GM12865 (cell line): ENCODE data around the gene EHD4.

Experiments used
- DNase-seq: peaks from one replicate; pipeline ENCODE4 v3.0.0; 2010; ENCODE audit warnings: low read depth
- H3K4me3 ChIP-seq: 2 replicates; pipeline ENCODE4 v1.5.1; 2011; ENCODE audit warnings: mild to moderate bottlenecking, low read depth, low read length, control low read depth
- CTCF ChIP-seq: IDR thresholded peaks from 2 replicates; pipeline ENCODE4 v1.5.1; 2011; ENCODE audit warnings: low read length, control low read depth, low read depth, inconsistent platforms; ENCODE audit not compliant: insufficient read depth; ENCODE audit errors: missing control alignments

The EHD4 gene

GRCh38 chr15:41984622-41985021 is 12.3 kb upstream of the EHD4 start:
- H3K4me3 ChIP-seq, result no peak overlapping the region
- no peak for DNase-seq
- no peak for TF ChIP-seq CTCF

- no peak overlapping the region for H3K4me3 ChIP-seq
- DNase-seq, result no peak
- TF ChIP-seq CTCF, result no peak
Measured at GRCh38 chr15:41983621-41984571, 11.5 kb upstream of the EHD4 start.

- TF ChIP-seq CTCF, result no peak
- no peak for DNase-seq
- no peak overlapping the region for H3K4me3 ChIP-seq
Measured at GRCh38 chr15:41983221-41983620, 10.9 kb upstream of the EHD4 start.

GRCh38 chr15:41982133-41982930 is 10.0 kb upstream of the EHD4 start:
- TF ChIP-seq CTCF, result no peak
- DNase-seq, result no peak
- no peak overlapping the region for H3K4me3 ChIP-seq

- no peak for DNase-seq
- no peak for TF ChIP-seq CTCF
- no peak overlapping the region for H3K4me3 ChIP-seq
Measured at GRCh38 chr15:41981371-41982132, 9.2 kb upstream of the EHD4 start.

GRCh38 chr15:41980654-41981323 is 8.4 kb upstream of the EHD4 start:
- TF ChIP-seq CTCF, result no peak
- no peak overlapping the region for H3K4me3 ChIP-seq
- DNase-seq, result no peak
